OCI-LY7 (cell line): Measurements from ENCODE around the gene EPN1. TPM values are rescaled to one million over a fixed set of nuclear protein-coding genes. Genes with fewer than 3 reads are reported as not detected.

Source experiments
- BruUV-seq: library from RNA; stranded (reverse); fragments of 400-500 nt; replicated peaks from 2 replicates; lab custom pipeline; 2021; lab: Mats Ljungman, UMichigan
- CTCF ChIA-PET: fragments of 300-600 bp; sonication (Branson Sonifier 250); formaldehyde crosslinking; loops from one replicate; lab custom pipeline; 2022; ENCODE audit warnings: antibody characterized with exemption; ENCODE audit not compliant: unreplicated experiment; lab: Charles Lee
- POLR2A ChIA-PET: fragments of 300-600 bp; sonication (Branson Sonifier 250); formaldehyde crosslinking; loops from one replicate; lab custom pipeline; 2022; ENCODE audit warnings: antibody characterized with exemption; lab: Charles Lee
- DNase-seq: peaks from one replicate; pipeline ENCODE4 v3.0.0-alpha.2; 2015; ENCODE audit warnings: low spot score
- H2AFZ ChIP-seq: fragments of 200-600 bp; sonication (generic), shearing (Covaris generic); 2 replicates; pipeline ENCODE4 v1.6.1; 2014; ENCODE audit warnings: mild to moderate bottlenecking, antibody characterized with exemption, low read length, moderate library complexity
- H3K27ac ChIP-seq: fragments of 200-600 bp; sonication (generic); 2 replicates; pipeline ENCODE4 v1.5.1; 2014; ENCODE audit warnings: mixed run types, low read depth, mild to moderate bottlenecking, moderate library complexity, low read length, inconsistent platforms; ENCODE audit not compliant: poor library complexity, severe bottlenecking
- H3K36me3 ChIP-seq: fragments of 200-600 bp; sonication (generic); 2 replicates; pipeline ENCODE4 v1.6.1; 2014; ENCODE audit warnings: mild to moderate bottlenecking, antibody characterized with exemption, low read length, moderate library complexity, mixed read lengths; ENCODE audit not compliant: insufficient read depth
- H3K4me1 ChIP-seq: fragments of 200-600 bp; sonication (generic); 2 replicates; pipeline ENCODE4 v1.5.1; 2014; ENCODE audit warnings: mild to moderate bottlenecking, low read length; ENCODE audit not compliant: insufficient read depth, poor library complexity, severe bottlenecking
- H3K4me2 ChIP-seq: fragments of 200-600 bp; sonication (generic); 2 replicates; pipeline ENCODE4 v1.6.1; 2014; ENCODE audit warnings: mild to moderate bottlenecking, low read length
- H3K4me3 ChIP-seq: fragments of 200-600 bp; sonication (generic); 2 replicates; pipeline ENCODE4 v1.5.1; 2014; ENCODE audit warnings: mild to moderate bottlenecking, low read depth, low read length; ENCODE audit not compliant: poor library complexity, severe bottlenecking
- H3K79me2 ChIP-seq: fragments of 200-600 bp; sonication (generic); 2 replicates; pipeline ENCODE4 v1.6.1; 2016; ENCODE audit warnings: low read depth, mild to moderate bottlenecking, low read length, moderate library complexity, mixed read lengths; ENCODE audit not compliant: insufficient read depth
- H3K9me2 ChIP-seq: fragments of 200-600 bp; sonication (generic); 2 replicates; pipeline ENCODE4 v1.6.1; 2016; ENCODE audit warnings: mild to moderate bottlenecking, low read length, mixed read lengths; ENCODE audit not compliant: insufficient read depth
- H3K9me3 ChIP-seq: fragments of 200-600 bp; sonication (generic); 2 replicates; pipeline ENCODE4 v1.6.1; 2014; ENCODE audit warnings: mild to moderate bottlenecking, mixed run types, low read length, mixed read lengths
- H4K20me1 ChIP-seq: fragments of 200-600 bp; sonication (generic); 2 replicates; pipeline ENCODE4 v1.6.1; 2014; ENCODE audit warnings: mild to moderate bottlenecking, antibody characterized with exemption, low read length, moderate library complexity, mixed read lengths; ENCODE audit not compliant: insufficient read depth
- EZH2phosphoT487 ChIP-seq: fragments of 200-600 bp; sonication (generic); IDR thresholded peaks from 2 replicates; pipeline ENCODE4 v1.6.1; 2018; ENCODE audit warnings: low read depth, borderline replicate concordance, mild to moderate bottlenecking, mixed run types, antibody characterized with exemption, low read length, moderate library complexity, mixed read lengths
- intact Hi-C: fragments of 100-400 bp; cut with micrococcal nuclease; formaldehyde crosslinking; loops from one replicate; pipeline ENCODE4 v1.10.0; 2022; ENCODE audit not compliant: unreplicated experiment
- total RNA-seq, 2 experiments: library from RNA; depleted of rRNA in 1 of 2; stranded (reverse); fragments of >200 nt in 1 of 2; shearing (Covaris generic) in 1 of 2; gene quantifications; 2 replicates each; pipeline ENCODE4 v1.2.3, GENCODE V29; 2014 to 2022
- TF ChIP-seq, protein P1 (sequence below): fragments of 200-600 bp; sonication (generic); conservative IDR thresholded peaks from 2 replicates; pipeline ENCODE4 v1.5.1; 2014; ENCODE audit warnings: mild to moderate bottlenecking, antibody characterized with exemption, low read length, moderate library complexity, mixed read lengths

EPN1 gene
- total RNA-seq, 2 experiments from 2014 or later: 40.5 to 120 TPM

DNA sequence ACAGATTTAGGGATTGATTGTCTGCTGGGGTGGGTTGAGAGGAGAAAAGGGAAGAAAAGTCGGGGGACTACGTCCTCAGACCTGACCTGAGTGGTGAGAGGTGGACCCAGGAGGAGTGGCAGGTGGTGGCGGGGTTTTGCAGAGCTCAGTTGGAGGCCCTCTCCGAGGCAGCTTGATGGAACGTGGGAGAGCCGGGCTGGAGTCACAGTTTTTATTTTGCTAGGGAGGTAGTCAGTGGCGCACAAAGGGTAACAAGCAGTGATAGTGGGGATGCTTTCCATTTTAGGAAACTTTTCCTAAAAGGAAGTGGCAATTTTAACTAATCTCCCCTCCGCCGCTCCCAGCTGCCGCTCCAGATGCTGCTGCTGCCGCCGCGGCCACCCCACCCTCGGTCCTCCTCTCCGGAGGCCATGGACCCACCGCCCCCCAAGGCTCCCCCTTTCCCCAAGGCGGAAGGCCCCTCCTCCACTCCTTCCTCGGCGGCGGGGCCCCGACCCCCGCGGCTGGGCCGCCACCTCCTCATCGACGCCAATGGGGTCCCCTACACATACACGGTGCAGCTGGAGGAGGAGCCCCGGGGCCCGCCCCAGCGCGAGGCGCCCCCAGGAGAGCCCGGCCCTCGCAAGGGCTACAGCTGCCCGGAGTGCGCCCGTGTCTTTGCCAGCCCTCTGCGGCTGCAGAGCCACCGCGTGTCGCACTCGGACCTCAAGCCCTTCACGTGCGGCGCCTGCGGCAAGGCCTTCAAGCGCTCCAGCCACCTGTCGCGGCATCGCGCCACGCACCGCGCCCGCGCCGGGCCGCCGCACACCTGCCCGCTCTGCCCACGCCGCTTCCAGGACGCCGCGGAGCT, 32.6 kb upstream of the EPN1 start:
- Histone ChIP-seq H3K9me2 (no peaks in the 10 kb centered on the region), H3K4me3 (peak overlapping the region; percentile 98), H3K36me3 (peaks cover 39% of the 10 kb centered on the region), H3K27ac (peak overlapping the region; percentile 86), H3K9me3 (no peaks in the 10 kb centered on the region), H3K79me2 (peaks cover 53% of the 10 kb centered on the region), H3K4me1 (peaks cover 62% of the 10 kb centered on the region), H2AFZ (no peak overlapping the region; the same call in 1 of the 2 replicates), H3K4me2 (peak overlapping the region; percentile 89), H4K20me1 (no peaks in the 10 kb centered on the region)
- ChIA-PET CTCF (no interaction called here), POLR2A (interaction anchor here (0.6 to 0.7 kb wide), 2 partner anchors 12 to 17 kb away, joined by 3 read pairs; no protein-coding TSS in a partner anchor)
- intact Hi-C loops: loop anchor here (1.0 to 5.0 kb wide), 2 partner anchors 43 to 500 kb away; partner anchors contain the start of genes FIZ1 and ZNF444
- no peak for TF ChIP-seq EZH2phosphoT487
- TF ChIP-seq, protein P1, sequence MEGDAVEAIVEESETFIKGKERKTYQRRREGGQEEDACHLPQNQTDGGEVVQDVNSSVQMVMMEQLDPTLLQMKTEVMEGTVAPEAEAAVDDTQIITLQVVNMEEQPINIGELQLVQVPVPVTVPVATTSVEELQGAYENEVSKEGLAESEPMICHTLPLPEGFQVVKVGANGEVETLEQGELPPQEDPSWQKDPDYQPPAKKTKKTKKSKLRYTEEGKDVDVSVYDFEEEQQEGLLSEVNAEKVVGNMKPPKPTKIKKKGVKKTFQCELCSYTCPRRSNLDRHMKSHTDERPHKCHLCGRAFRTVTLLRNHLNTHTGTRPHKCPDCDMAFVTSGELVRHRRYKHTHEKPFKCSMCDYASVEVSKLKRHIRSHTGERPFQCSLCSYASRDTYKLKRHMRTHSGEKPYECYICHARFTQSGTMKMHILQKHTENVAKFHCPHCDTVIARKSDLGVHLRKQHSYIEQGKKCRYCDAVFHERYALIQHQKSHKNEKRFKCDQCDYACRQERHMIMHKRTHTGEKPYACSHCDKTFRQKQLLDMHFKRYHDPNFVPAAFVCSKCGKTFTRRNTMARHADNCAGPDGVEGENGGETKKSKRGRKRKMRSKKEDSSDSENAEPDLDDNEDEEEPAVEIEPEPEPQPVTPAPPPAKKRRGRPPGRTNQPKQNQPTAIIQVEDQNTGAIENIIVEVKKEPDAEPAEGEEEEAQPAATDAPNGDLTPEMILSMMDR: no peak
- DNase-seq: peak; percentile 63
- no TSS peak for BruUV-seq

DNA sequence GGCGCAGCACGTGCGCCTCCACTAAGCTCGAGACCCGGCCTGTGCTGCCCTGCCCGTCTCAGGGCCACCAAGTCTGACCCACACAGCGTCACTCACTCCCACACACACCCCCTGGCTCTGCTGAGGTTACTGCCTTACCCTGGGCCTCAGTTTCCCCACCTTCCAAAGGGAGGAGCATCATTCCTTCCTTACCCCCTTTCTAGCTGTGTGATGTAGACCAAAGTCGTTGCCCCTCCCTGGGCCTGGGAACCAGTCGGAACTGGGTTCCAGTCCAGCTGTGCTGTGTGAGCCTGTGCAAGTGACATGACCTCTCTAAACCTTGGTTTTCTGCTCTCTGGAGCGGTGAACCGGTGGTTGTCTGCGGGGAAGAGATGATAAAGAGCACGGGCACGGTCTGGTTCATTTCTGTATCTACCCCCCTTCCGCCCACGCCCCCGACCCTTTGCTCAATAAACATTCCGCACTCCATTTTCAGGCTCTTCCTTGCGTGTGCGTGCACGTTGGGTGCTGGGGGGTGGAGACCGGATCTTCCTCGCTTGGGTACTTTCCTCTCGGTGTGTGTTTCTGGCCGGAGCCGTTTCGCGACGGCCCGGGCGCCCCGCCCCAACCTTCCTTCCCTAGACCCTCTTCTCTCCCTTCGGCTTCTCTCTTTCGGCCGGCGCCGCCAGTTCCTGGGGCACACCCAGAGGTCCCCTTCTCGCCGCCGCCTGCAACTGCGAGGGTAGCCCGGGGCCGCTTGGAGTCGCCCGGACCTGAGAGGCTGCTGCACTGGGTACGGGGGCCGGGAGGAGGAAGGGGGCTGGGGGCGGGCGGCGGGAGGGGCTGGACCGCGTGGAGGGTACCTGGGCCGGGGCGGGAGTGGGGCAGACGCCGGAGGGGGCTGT, 31.8 kb upstream of the EPN1 start, which contains the start of gene ZNF581:
TSS of gene ZNF581 (plus strand) at position 647 of the 884 bp plus-strand sequence. CDS start 923 bp downstream, outside the sequence.
- H3K27ac ChIP-seq: peak within 1 kb of the TSS; percentile 86
- no peak within 1 kb of the TSS; the same call in 1 of the 2 replicates for H2AFZ ChIP-seq
- TF ChIP-seq EZH2phosphoT487: no peak
- TF ChIP-seq, protein P1: no peak
- H3K36me3 ChIP-seq: peaks cover 38% of the 10 kb centered on the region
- peaks cover 53% of the 10 kb centered on the region for H3K79me2 ChIP-seq
- intact Hi-C loops: loop anchor here (1.0 to 5.0 kb wide), 2 partner anchors 44 to 499 kb away; partner anchors contain the start of genes FIZ1 and ZNF444
- H4K20me1 ChIP-seq: no peaks in the 10 kb centered on the region
- no TSS peak for BruUV-seq
- H3K9me2 ChIP-seq: no peaks in the 10 kb centered on the region
- H3K4me2 ChIP-seq: peak within 1 kb of the TSS; percentile 89
- peaks cover 62% of the 10 kb centered on the region for H3K4me1 ChIP-seq
- ChIA-PET POLR2A (interaction anchor here (0.6 to 0.7 kb wide), 2 partner anchors 11 to 18 kb away, joined by 3 read pairs; no protein-coding TSS in a partner anchor), CTCF (no interaction called here)
- no peaks in the 10 kb centered on the region for H3K9me3 ChIP-seq
- H3K4me3 ChIP-seq: peak within 1 kb of the TSS; percentile 98
- peak; percentile 88 for DNase-seq
